Right lobe of liver (tissue), 4 donors: ENCODE measurements around the gene EPHA4.

ENCODE experiments used
- POLR2A ChIP-seq: fragments of 450-650 bp; IDR thresholded peaks from one replicate; pipeline ENCODE4 v1.6.1; 2017; ENCODE audit warnings: antibody characterized with exemption, mild to moderate bottlenecking
- TF ChIP-seq, protein P1 (sequence below), 4 donors: fragments of 200-600 bp in 3 of 4; fragments of 450-650 bp in 1 of 4; IDR thresholded peaks; one replicate each; pipeline versions ENCODE4 v1.5.1 to v1.8.0; 2016 to 2022; ENCODE audit warnings: antibody characterized with exemption in 4 of 4, mild to moderate bottlenecking in 2 of 4
- donor health status: DM: no; HTN: no; CAD: no.
- donor health status: DM: no; HTN: no; CAD: no.
- donor health status: DM: no; HTN: yes; CAD: no.

DNA sequence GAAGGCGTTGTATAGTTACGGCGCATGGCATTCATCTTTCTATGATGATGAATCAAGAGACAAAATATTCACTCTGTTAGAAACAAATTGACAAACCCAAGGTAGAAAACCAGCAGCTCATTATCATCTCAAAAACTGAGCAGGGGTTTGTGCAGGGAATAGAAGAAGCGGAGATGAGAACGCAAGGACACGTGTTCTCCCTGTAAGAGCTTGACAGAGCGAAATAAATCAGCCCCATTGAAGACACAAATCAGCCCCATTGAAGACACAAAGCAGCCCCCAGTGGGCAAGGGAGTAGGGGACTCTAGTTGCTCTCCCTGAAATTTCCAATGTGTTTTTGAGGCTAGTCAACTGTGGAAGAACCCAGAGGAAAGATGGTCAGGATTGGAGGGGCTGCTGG, 199.2 kb downstream of the EPHA4 start:
- no peak for TF ChIP-seq POLR2A
- TF ChIP-seq, protein P1, sequence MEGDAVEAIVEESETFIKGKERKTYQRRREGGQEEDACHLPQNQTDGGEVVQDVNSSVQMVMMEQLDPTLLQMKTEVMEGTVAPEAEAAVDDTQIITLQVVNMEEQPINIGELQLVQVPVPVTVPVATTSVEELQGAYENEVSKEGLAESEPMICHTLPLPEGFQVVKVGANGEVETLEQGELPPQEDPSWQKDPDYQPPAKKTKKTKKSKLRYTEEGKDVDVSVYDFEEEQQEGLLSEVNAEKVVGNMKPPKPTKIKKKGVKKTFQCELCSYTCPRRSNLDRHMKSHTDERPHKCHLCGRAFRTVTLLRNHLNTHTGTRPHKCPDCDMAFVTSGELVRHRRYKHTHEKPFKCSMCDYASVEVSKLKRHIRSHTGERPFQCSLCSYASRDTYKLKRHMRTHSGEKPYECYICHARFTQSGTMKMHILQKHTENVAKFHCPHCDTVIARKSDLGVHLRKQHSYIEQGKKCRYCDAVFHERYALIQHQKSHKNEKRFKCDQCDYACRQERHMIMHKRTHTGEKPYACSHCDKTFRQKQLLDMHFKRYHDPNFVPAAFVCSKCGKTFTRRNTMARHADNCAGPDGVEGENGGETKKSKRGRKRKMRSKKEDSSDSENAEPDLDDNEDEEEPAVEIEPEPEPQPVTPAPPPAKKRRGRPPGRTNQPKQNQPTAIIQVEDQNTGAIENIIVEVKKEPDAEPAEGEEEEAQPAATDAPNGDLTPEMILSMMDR (IDR thresholded peaks at IDR 0.05), result no peak
